ENCODE measurements around the gene AOX1.
"Not testable (repeated sequence)": the region's sequence is repeated elsewhere in the genome, so short reads cannot be mapped to it uniquely, and the experiment has no call there.

The AOX1 gene

DNA sequence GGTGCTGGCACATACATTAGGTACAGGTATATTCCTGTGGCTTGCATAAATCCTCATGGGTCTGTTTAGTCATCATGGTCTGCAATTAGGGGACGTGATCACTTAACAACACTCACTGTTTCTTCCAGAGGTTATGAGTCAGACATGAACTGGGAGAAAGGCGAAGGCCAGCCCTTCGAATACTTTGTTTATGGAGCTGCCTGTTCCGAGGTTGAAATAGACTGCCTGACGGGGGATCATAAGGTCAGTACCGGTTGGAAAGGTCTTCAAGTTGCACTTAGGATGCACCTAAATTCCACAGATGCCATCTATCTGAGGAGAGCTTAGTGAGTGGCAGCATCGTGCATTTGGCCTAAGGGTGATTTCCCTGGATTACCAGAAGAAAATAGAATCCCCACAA is 76.9 kb downstream of the AOX1 start:
- peak; percentile 77 for DNase-seq (ENCODE audit: insufficient read length, low spot score)
- peak; percentile 86 for FAIRE-seq

DNA sequence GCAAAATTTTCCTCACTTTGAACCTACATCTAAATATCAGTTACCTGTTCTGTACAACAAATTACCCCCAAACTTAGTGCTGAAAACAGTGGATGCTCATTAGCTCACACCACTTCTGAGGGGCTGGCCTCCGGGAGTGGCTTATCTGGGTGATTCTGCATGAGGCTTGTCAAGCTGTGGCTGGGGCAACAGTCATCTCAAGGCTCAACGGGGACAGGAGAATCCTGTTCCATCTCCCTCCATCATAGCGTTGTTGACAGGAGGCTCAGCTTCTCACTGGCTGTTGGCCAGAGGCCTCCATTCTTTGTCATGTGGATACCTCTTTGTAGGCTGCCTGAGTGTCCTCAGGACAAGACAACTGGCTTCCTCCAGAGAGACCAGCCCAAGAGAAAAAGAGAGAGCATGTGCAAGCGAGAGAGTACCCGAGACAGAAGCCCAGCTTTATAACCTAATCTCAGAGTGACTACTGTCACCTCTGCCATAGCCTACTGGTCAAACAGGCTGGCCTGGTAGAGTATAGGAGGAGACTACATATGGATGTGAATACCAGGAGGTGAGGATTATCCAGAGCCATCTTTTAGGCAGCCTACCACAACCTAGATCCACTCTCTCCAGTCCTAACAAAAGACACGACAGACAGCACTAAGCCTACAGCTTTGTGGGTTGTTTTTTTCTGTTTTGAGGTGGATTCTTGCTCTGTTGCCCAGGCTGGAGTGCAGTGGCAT is 79.1 kb downstream of the AOX1 start:
- DNase-seq (ENCODE audit: insufficient read length, low spot score): no peak
- FAIRE-seq: peak; percentile 4

DNA sequence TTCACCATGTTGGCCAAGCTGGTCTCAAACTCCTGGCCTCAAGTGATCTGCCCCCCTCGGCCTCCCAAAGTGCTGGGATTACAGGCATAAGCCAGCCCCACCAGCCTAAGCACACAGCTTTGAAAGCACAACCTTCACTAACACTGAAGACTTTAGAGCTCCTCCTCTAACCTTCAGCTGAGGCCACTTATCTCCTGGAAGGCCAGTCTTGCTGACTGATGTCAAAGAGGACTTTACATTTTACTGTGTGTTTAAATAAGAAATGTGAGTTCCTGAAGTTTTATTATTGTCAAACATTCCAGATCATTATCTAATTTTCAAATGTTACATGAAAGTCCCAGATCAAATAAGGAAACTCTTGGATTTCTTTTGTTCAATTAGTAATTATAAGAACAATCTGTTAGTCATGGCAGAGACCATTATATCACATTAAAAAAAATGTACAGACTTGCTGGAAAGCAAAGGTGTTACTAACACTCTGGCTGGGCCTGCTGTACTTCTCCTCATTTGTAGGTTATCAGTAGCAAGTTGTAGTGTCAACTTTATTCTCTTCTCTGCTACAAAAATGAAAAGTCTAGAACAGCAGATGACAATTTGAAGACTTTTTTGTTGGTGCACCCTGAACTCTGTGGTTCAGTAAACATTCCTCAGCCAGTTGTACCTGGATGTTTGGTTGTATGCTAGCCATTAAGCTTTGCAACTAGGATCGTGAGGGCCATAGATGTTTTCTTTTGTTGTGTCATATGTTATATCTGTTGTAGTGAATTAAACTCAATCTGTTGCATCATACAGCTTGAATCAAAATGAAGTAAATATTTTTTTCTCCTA is 80.0 kb downstream of the AOX1 start:
- DNase-seq (ENCODE audit: insufficient read length, low spot score) (no peak), FAIRE-seq (no peak)

DNA sequence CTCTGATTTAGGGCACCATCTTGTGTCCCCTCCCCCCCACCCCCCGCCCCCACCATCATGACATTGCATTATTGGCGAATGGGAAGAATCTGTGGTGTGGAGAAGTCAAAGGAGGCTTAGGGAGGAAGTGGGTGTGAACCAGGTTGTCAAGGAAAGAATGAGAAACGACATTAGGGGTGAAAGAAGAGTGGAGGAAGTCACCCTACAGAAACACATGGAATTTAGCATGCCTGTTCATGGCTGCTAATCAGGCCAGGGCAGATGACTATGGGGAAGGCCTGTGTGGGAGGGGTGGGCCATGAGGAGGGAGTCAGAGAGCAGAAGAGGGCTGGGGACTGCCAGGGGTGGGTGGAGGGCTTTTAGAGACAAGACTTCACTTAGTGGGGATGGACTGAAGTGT is 81.6 kb downstream of the AOX1 start:
- DNase-seq (ENCODE audit: insufficient read length, low spot score): no peak
- FAIRE-seq: no peak

DNA sequence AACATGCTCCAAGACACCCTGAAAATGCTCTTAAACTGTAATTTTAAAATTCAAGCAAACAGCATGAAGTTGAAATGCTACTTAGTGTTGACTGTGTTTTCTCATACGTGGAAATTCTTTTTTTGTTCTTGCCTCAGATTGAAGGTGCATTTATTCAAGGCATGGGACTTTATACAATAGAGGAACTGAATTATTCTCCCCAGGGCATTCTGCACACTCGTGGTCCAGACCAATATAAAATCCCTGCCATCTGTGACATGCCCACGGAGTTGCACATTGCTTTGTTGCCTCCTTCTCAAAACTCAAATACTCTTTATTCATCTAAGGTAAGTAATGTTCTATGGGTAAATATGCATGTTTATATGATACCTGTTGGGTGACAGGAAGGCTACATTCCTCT is 82.7 kb downstream of the AOX1 start:
- FAIRE-seq: no peak

DNA sequence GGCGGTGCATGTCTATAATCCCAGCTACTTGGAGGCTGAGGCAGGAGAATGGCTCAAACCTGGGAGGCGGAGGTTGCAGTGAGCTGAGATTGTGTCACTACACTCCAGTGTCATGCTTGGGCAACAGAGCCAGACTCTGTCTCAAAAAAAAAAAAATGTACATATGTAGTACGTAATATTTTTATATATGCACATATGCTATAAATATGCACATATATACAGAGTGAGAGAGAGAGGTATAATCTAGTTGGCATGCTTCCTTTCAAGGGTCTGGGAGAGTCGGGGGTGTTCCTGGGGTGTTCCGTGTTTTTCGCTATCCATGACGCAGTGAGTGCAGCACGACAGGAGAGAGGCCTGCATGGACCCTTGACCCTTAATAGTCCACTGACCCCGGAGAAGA is 83.5 kb downstream of the AOX1 start:
- no peak for FAIRE-seq
- DNase-seq (ENCODE audit: insufficient read length, low spot score): no peak

More for the DNA sequence above, 82.7 kb downstream of the AOX1 start:
- DNase-seq (ENCODE audit: insufficient read length, low spot score): no peak

DNA sequence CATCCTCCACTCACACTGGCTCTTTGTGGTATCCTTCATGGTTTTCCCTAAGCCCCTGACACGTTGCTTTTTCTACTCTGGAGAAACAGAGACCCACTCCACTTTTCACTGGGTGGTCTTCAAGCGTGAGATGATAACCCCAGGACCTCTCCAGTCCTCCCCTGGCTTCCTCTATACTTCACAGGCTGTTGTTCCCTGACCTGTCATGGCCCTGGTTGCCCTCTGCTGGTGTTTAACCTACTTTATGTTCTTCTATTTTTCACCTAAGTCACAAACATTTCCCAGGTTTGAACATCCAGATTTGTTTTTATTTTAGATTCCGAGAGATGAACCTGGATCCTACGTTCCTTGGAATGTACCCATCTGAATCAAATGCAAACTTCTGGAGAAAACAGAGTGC is 84.5 kb downstream of the AOX1 start:
- DNase-seq (ENCODE audit: insufficient read length, low spot score) (no peak), FAIRE-seq (no peak)

DNA sequence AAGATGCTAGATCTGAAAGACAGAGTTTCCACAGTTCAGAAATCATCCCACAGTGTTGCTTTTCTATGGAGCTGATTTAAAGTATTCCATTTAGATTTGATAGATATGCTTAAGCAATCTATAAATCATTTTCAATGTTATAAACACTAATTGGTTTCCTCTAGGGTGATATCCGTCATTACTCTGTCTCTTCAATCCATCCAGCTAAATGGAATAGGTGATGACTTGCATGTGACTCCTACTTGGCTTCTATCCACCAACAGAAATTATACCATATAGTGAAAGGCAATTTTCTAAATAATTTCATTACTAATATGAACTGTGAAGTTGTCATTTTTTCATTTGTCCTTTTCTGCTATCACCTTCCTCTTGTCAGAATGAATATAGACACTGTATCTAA is 84.9 kb downstream of the AOX1 start:
- DNase-seq (ENCODE audit: insufficient read length, low spot score) (no peak), FAIRE-seq (no peak)

DNA sequence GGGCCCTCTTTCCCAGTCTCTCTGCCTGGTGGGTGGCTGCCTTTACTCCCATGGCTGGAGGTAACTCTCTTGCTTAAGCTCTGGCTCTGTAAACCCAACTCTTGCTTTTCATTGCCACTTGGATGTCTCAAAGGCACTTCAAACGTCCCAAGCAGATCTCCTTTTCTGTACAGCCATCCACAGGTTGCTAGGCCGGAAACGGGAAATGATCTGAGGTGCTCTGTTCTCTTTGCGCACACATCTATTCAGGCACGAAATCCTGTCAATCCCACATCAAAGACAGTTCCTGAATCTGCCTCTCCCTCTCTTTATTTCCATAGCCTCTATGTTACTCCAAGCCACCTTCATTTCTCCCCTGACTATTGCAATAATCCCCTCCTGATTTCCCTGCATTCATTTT is 87.4 kb downstream of the AOX1 start:
- no peak for FAIRE-seq
- no peak for DNase-seq (ENCODE audit: insufficient read length, low spot score)

DNA sequence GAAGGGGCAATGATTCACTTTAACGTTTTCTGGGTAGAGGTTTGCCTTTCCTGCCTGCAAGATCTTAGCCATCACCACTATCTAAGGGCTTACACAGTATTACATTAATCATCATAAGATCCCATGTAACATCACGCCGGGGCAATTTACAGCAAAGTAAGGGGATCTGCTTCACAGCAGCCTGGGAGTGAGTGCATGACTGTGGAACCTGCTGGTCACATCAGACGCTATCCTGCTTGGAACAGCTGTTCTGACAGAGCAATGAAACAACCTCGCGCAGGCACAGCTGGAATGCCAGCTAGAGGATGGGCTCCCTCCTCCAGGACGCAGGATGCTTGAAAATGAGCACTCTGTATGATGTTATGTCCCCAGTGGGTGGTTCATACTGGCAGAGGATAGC is 89.0 kb downstream of the AOX1 start:
- no peak for FAIRE-seq
- no peak for DNase-seq (ENCODE audit: insufficient read length, low spot score)

DNA sequence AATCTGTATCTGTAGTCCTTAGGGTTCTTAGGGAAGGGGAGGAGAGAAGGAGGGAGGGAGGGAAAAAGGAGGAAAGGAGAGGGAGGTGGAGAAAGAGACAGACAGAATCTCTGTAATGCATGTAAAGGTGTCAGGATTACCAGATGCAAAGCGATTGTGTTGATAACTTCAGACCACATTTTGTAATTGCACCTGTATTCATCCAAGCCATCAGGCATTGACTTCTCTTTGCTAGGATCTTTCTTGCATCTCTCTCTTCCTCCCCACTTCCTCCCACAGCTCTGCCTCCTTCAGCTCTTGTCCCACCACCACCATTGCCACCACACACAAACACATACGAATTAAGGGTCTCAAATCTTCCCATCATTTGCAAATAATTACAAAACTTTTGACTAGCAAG is 91.4 kb downstream of the AOX1 start:
- DNase-seq (ENCODE audit: insufficient read length, low spot score) (no peak), FAIRE-seq (no peak)

DNA sequence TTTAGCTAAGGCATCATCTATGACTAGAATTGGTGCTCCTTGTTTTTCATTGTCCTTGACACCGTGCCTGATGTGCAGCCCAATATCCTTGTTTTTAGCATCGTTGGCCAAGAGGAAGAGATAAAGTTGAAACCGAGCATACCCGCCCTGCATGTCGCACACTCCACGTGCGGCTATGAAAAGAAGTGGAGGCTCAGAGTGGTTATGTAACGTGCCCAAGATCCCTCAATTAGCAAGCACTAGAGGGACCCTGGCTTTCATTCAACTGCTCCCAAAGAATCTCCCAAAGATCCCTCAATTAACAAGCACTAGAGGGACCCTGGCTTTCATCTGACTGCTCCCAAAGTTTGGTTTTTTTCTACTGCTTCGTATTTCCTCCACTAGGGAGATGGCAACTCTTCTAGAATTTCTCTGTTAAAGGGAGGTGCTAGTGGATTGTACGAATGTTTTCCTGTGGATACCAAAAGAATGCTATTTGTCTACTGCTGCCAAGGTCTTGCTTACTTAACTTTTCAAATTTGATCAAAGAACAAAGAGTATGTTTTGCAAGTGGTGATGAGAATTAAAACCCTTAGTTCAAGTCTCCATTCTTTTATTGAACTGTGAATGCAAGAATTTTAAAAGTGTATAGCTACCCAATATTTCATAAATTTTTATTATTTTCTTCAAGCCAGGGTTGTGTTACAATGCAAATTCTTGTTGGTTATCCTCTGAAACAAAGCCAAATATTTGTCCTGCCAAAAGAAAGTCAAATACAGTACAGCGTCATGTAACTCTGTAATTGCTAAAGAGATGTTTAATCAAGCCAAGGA is 92.1 kb downstream of the AOX1 start:
- no peak for FAIRE-seq
- DNase-seq (ENCODE audit: insufficient read length, low spot score): no peak

DNA sequence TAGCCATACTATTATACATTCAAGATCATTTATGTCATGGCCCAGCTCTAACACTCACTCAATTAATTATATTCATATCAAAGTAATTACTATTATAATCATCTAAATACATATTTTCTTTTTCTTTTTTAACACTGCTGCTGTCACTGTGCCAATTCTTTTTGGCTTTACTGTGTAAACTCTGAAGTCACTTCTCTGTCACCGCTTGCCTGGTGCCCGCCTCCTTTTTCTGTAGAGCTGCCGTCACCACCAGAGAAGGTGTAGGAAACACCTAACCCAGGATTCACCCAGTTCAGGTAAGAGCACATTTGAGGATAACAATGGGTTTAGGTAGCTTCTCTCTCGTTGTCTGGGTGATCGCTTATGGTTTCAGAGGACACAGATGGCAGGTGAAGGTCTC is 93.3 kb downstream of the AOX1 start:
- FAIRE-seq (no peak), DNase-seq (ENCODE audit: insufficient read length, low spot score) (no peak)

DNA sequence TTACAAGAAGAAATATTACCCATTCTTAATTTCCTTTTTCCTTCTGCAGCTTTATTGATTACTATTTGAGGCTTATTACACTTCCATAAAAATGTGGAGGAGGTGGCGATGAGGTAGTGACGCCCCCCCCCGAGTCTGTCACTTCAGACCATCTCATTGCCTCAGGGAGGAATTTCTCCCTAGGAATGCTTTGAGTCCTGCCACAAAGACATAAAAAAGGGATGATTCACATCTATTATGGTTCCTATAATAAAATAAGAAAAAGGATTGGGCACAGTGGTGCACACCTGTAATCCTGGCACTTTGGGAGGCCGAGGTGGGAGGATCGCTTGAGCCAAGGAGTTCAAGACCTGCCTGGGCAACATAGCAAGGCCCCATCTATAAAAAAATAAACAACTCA is 93.7 kb downstream of the AOX1 start:
- FAIRE-seq: no peak
- DNase-seq (ENCODE audit: insufficient read length, low spot score): peak; percentile 38

DNA sequence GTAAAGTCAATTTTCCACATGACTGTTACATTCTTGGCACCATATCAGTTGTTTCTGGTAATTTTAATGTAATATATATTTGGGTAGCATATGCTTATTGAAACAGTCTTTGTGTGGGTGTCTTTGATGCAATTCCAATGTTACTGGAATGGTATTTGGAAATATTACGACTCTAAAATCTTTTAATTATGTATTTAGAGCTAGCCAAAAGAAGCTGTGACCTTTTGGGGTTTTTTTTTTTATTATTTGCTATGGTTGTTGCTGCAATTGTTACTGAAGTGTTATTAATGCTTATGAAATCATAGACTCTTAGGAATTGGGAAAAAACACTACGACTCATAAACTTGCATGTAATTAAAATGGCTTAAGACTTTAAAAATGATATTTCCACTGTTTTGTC is 95.9 kb downstream of the AOX1 start:
- no peak for DNase-seq (ENCODE audit: insufficient read length, low spot score)
- no peak for FAIRE-seq

DNA sequence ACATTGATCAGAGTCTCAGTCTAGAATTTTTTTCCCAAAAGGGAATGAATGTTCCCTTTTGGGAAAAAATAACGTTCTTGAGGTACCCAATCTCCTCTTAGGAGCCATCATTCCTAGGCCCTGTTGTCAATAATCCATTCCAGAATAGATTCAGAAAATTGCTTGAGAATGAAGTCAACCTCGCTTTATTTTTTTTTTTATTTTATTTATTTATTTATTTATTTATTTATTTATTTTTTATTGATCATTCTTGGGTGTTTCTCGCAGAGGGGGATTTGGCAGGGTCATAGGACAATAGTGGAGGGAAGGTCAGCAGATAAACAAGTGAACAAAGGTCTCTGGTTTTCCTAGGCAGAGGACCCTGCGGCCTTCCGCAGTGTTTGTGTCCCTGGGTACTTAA is 96.6 kb downstream of the AOX1 start:
- not testable (repeated sequence) for DNase-seq (ENCODE audit: insufficient read length, low spot score); FAIRE-seq

DNA sequence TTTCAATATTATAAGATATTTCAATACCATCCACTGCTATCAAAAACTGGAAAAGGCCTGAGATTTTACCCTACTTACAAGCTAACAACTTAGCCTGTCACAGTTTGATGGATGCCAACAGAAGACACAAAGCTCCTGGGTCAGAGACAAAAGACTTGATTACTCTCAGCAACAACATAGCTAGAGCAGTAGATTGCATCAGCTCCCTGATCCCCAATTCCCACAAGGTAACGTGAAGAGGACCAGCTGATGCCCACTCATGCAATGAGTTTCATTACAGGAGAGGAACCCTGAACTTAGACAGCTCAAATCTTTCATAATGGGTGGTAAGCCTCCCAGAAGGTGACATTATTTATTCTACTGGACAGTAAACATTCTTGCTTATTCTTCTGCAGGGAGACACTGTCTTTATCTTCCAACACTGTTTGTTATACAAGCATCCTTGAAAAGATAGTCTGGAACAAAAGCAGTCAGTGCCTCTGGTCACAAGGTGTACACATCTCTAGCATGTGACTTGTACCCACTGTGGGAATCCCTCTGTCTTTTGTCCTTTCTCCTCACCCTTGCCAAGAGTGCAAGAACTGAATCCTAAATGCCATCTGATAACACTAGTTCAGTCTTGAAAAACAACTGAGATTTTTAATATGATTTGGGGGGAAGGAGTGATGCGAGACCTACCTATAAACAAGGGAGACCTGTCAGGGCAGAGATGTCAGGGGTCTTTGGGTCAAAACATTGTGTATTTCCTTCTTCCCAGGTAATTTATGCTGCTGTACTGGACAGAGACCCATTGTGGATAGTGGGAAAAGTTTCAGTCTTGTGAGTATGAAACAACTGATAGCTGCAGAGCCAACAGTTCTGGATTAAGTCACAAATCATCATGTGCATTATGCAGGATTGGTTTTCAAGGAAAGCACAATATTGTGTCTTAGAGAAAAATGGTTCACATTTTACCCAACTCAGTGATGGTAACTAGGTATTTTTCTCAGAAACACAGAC is 102.4 kb downstream of the AOX1 start:
- FAIRE-seq (peak; percentile 33), DNase-seq (ENCODE audit: insufficient read length, low spot score) (no peak)

DNA sequence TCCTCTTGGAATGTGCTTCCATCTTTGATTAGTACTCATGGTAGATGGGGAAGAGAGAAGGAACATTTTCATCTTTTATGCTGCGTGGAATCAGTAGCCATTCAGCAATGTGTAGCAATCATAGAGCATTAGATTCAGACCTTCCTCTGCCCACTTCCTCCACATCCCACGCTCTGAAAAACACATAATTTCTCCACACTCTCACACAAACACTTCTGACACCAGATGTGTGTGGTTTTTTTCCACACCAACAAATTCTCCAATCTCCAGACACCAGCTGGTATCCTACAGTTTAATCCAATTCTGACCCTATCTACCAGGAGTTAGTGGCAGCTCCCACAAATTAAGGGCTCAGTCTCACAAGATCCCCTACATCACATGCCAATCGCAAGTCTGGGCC is 103.3 kb downstream of the AOX1 start:
- FAIRE-seq (peak; percentile 36), DNase-seq (ENCODE audit: insufficient read length, low spot score) (no peak)

DNA sequence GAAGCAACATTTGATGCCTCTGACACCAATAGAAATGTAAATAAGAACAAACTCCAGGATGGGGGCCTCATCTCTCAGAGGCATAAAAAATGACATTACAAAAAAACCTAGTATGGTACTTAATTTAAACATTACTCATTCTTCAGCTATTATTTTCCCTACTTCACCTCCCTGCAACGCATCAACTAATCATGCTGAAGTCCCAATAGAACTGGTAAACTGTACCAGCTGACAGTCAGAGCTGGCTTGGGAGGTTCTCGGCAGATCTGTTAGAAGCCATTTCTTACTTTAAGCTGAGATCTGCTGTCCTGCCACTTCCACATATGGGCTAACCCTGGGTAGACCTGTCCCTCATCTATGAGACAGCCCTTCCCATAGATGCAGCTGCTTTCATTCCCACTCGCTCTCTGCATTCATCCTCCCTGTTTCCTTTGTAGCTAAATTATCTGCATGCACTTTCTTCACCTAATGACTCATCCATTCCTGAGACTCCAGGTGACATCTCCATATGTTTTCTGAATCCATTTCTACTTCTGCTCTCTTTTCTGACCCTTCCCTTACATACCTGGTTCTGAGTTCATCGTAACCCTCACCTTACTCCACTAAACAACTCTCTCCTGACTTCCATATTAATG is 108.1 kb downstream of the AOX1 start:
- FAIRE-seq (no peak), DNase-seq (ENCODE audit: insufficient read length, low spot score) (no peak)

DNA sequence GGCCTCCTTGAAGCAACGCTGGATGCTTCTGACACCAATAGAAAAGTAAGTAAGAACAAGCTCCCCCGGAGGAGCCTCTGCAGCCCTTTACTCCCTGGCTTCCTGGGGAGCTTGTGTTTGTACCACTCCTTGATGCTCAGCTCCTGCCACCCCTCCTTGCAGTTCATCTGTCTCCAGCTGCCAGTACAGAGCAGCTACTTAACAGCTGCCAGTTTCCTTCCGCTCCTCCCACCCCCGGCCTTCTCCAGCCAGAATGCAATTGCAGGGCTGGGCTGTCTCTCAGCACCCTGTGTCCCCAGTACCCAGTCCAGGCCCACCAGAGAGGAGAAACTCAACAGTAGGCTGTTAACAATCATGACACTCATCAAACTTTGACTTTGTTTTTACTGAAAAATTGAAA is 109.4 kb downstream of the AOX1 start:
- DNase-seq (ENCODE audit: insufficient read length, low spot score) (no peak), FAIRE-seq (no peak)

All from HTR-8/SVneo (cell line).